H1 (cell line): Measurements from ENCODE around the gene DDX1. TPM values are rescaled to one million over a fixed set of nuclear protein-coding genes. Genes with fewer than 3 reads are reported as not detected.

ENCODE experiments used
- MAFK ChIP-seq: IDR thresholded peaks from 2 replicates; pipeline ENCODE4 v1.6.1; 2012; ENCODE audit warnings: low read depth, mild to moderate bottlenecking, improper control_type of control experiment, low read length
- POU5F1 ChIP-seq: IDR thresholded peaks from 2 replicates; pipeline ENCODE4 v1.6.1; 2011; ENCODE audit warnings: low read depth, mild to moderate bottlenecking, low read length, moderate library complexity
- polyA plus RNA-seq, 7 experiments: library from polyadenylated mRNA; depleted of rRNA in 3 of 7; stranded (reverse) in 5 of 7; unstranded in 2 of 7; fragments of >200 nt in 5 of 7; fragments of 200-250 nt in 2 of 7; gene quantifications; 1 replicate in 5 of 7; 2 replicates in 1 of 7; 4 replicates in 1 of 7; pipeline versions ENCODE4 v1.2.1 to v1.2.3, GENCODE V29; 2011 to 2013; ENCODE audit warnings: missing spikeins in 2 of 7, mixed read lengths in 2 of 7
- total RNA-seq: library from RNA; stranded (reverse); fragmentation: NEBNext Ultra II Directional; extraction: Animal tissue kit (Norgen Biotek cat#: 25700); gene quantifications from 2 replicates; pipeline ENCODE4 v1.2.1, GENCODE V29; 2021

Gene DDX1
- total and polyA plus RNA-seq, 2 of the 8 experiments (the other 6 are each of a cell fraction or from before 2014, with no cell fraction given), result 51.1 to 161 TPM

- TF ChIP-seq MAFK (no peak), POU5F1 (no peak)
- TF ChIP-seq, all 59 proteins: peak for 0
Observed at GRCh38 chr2:15675456-15676195, 84.0 kb downstream of the DDX1 start (continued).
